ENCODE data around the gene CSNK1G1.
"Not testable (repeated sequence)": the region's sequence is repeated elsewhere in the genome, so short reads cannot be mapped to it uniquely, and the experiment has no call there.

CSNK1G1 gene

GRCh38 chr15:64225804-64226203 is 130.2 kb downstream of the CSNK1G1 start:
- H3K9me3 Mint-ChIP-seq = peaks cover 21% of the 10 kb centered on the region
- DNase-seq = no peak
- H3K36me3 Mint-ChIP-seq (ENCODE audit: low read depth) = peaks cover 26% of the 10 kb centered on the region
- no peak for TF ChIP-seq CTCF (IDR thresholded peaks at IDR 0.05)
- H3K4me3 Mint-ChIP-seq = no peak overlapping the region
- peaks cover 6% of the 10 kb centered on the region for H3K27me3 Mint-ChIP-seq (ENCODE audit: low read depth, poor library complexity)
- H3K4me1 Mint-ChIP-seq = peaks cover 6% of the 10 kb centered on the region
- no peak overlapping the region for H3K27ac Mint-ChIP-seq

- Mint-ChIP-seq H3K27ac (no peak overlapping the region), H3K36me3 (ENCODE audit: low read depth) (peaks cover 26% of the 10 kb centered on the region), H3K27me3 (ENCODE audit: low read depth, poor library complexity) (peaks cover 6% of the 10 kb centered on the region), H3K4me1 (peaks cover 6% of the 10 kb centered on the region), H3K9me3 (peaks cover 21% of the 10 kb centered on the region), H3K4me3 (no peak overlapping the region)
- DNase-seq = no peak
- TF ChIP-seq CTCF (IDR thresholded peaks at IDR 0.05) = no peak
Measured at GRCh38 chr15:64224511-64224910, 131.5 kb downstream of the CSNK1G1 start.

GRCh38 chr15:64223882-64224281 is 132.1 kb downstream of the CSNK1G1 start:
- Mint-ChIP-seq H3K9me3 (peaks cover 21% of the 10 kb centered on the region), H3K4me1 (peaks cover 6% of the 10 kb centered on the region), H3K27me3 (ENCODE audit: low read depth, poor library complexity) (peaks cover 6% of the 10 kb centered on the region), H3K36me3 (ENCODE audit: low read depth) (peaks cover 26% of the 10 kb centered on the region), H3K27ac (no peak overlapping the region), H3K4me3 (no peak overlapping the region)
- DNase-seq = no peak
- no peak for TF ChIP-seq CTCF (IDR thresholded peaks at IDR 0.05)

- Mint-ChIP-seq H3K27me3 (ENCODE audit: low read depth, poor library complexity) (peaks cover 5% of the 10 kb centered on the region), H3K9me3 (peaks cover 21% of the 10 kb centered on the region), H3K4me1 (peaks cover 6% of the 10 kb centered on the region)
Measured at GRCh38 chr15:64222573-64223366, 133.2 kb downstream of the CSNK1G1 start.

GRCh38 chr15:64221911-64222310 is 134.1 kb downstream of the CSNK1G1 start:
- peaks cover 14% of the 10 kb centered on the region for H3K9me3 Mint-ChIP-seq
- H3K4me1 Mint-ChIP-seq; DNase-seq; H3K27ac Mint-ChIP-seq; H3K27me3 Mint-ChIP-seq (ENCODE audit: low read depth, poor library complexity); H3K4me3 Mint-ChIP-seq: not testable (repeated sequence)
- peaks cover 17% of the 10 kb centered on the region for H3K36me3 Mint-ChIP-seq (ENCODE audit: low read depth)

More at GRCh38 chr15:64222573-64223366, 133.2 kb downstream of the CSNK1G1 start:
- H3K27ac Mint-ChIP-seq = no peak overlapping the region
- no peak overlapping the region for H3K4me3 Mint-ChIP-seq
- peaks cover 24% of the 10 kb centered on the region for H3K36me3 Mint-ChIP-seq (ENCODE audit: low read depth)
- no peak for DNase-seq
- TF ChIP-seq CTCF (IDR thresholded peaks at IDR 0.05) = no peak

GRCh38 chr15:64217429-64217750 is 138.6 kb downstream of the CSNK1G1 start:
- not testable (repeated sequence) for H3K27ac Mint-ChIP-seq; H3K4me3 Mint-ChIP-seq; H3K27me3 Mint-ChIP-seq (ENCODE audit: low read depth, poor library complexity); H3K9me3 Mint-ChIP-seq; DNase-seq
- Mint-ChIP-seq H3K36me3 (ENCODE audit: low read depth) (peaks cover 24% of the 10 kb centered on the region), H3K4me1 (peaks cover 22% of the 10 kb centered on the region)

Data from nephron progenitor cell (in vitro differentiated cells).